ENCODE measurements around the gene DIAPH3.

DIAPH3 gene

DNA sequence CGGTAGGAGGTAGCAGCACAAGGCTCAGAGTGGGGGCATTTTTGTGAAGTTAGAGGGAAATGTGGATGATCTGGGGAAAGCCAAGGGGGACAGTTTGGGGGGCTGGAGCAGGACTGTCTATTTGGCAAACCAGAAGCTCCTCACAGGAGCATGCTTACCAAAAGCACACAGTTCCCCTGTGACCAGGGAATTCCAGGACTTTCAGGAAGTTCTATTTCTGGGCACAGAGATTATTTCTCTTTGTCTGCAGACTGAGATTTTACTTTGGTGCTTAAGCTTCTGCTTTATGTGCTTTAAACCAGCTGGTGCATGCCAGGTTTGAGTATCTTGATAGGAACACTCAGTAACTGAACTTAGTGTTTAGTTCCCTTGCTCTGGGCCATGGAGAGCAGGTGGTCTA, 525.3 kb downstream of the DIAPH3 start:
- Histone ChIP-seq H3K36me3 (ENCODE audit: insufficient read depth, low read length) (no peaks in the 10 kb centered on the region), H3K4me1 (ENCODE audit: insufficient read depth, low read length) (no peaks in the 10 kb centered on the region), H3K27ac (ENCODE audit: low read depth, low read length) (no peak overlapping the region), H3K9ac (ENCODE audit: low read length) (no peak overlapping the region), H3K9me3 (ENCODE audit: low read length) (no peaks in the 10 kb centered on the region), H3K4me3 (ENCODE audit: low read depth in 1 of 2, low read length in 2 of 2) (no peak overlapping the region), H3K27me3 (ENCODE audit: control insufficient read depth in 1 of 2, insufficient read depth in 2 of 2, low read length in 2 of 2) (no peaks in the 10 kb centered on the region)

DNA sequence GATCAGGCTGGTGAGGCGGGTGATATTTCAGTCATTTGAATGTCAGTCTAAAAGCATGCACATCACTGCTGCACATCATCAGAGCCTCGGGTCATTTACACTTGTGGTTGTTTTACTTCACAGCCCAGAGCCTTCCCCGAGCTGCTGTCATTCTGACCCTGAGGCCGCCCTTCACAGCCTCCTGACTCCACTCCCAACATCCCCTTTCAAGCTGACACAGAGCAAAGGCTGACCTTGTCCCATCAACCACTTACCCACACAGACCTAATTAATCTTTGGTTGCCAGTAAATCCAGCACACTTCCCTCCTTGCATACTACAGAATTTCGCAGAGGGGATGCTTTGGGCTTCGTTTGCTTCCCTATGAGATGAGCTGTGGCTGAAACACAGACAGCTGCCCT, 528.1 kb downstream of the DIAPH3 start:
- no peak overlapping the region for H3K9ac ChIP-seq (ENCODE audit: low read length)
- H3K27ac ChIP-seq (ENCODE audit: low read depth, low read length) = no peak overlapping the region
- no peak overlapping the region for H3K4me3 ChIP-seq (ENCODE audit: low read depth in 1 of 2, low read length in 2 of 2)
- no peaks in the 10 kb centered on the region for H3K27me3 ChIP-seq (ENCODE audit: control insufficient read depth in 1 of 2, insufficient read depth in 2 of 2, low read length in 2 of 2)
- H3K36me3 ChIP-seq (ENCODE audit: insufficient read depth, low read length) = no peaks in the 10 kb centered on the region
- no peaks in the 10 kb centered on the region for H3K9me3 ChIP-seq (ENCODE audit: low read length)
- H3K4me1 ChIP-seq (ENCODE audit: insufficient read depth, low read length) = no peaks in the 10 kb centered on the region

DNA sequence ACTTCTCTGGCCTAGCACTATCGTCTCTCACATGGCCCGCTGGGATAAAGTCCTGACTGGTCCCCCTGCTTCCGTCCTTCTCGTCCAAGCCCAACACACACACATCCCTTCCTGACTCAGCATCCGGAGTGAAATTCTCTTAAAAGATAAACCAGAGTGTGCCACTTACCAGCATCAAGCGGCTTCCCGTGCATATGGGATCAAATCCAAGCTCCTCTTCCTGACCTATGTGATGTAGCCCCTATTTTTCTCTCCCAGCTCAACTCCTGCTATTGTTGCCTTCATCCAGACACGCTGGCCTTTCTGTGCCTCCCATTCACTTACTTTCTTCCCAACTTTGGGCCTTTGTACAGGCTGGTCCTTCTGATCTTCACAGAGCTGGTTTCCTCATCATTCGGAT, 530.4 kb downstream of the DIAPH3 start:
- Histone ChIP-seq H3K27me3 (ENCODE audit: control insufficient read depth in 1 of 2, insufficient read depth in 2 of 2, low read length in 2 of 2) (no peaks in the 10 kb centered on the region), H3K27ac (ENCODE audit: low read depth, low read length) (no peak overlapping the region), H3K36me3 (ENCODE audit: insufficient read depth, low read length) (no peaks in the 10 kb centered on the region), H3K9me3 (ENCODE audit: low read length) (no peaks in the 10 kb centered on the region), H3K9ac (ENCODE audit: low read length) (no peak overlapping the region), H3K4me3 (ENCODE audit: low read depth in 1 of 2, low read length in 2 of 2) (no peak overlapping the region), H3K4me1 (ENCODE audit: insufficient read depth, low read length) (no peaks in the 10 kb centered on the region)

DNA sequence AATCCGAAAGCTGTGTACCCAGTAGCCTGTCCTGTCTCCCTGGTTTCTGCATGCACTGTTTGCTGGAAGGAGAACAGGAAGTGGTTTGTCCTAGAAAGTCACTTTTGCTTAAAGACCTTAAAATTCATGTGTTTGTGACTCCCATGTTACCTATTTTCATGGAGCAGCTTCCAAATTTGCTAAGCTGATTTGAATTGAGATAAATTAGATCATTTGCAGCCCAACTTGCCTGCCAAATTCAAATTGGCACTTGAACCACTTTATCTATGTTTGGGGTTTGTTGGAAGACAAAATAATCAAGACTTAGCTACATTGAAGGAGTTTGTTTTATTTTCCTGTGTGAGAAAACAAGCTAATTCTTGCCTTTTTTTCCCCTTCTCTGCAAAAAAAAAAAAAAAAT, 532.5 kb downstream of the DIAPH3 start:
- no peaks in the 10 kb centered on the region for H3K36me3 ChIP-seq (ENCODE audit: insufficient read depth, low read length)
- H3K4me1 ChIP-seq (ENCODE audit: insufficient read depth, low read length) = no peaks in the 10 kb centered on the region
- no peaks in the 10 kb centered on the region for H3K9me3 ChIP-seq (ENCODE audit: low read length)
- no peak overlapping the region for H3K27ac ChIP-seq (ENCODE audit: low read depth, low read length)
- no peak overlapping the region for H3K9ac ChIP-seq (ENCODE audit: low read length)
- no peaks in the 10 kb centered on the region for H3K27me3 ChIP-seq (ENCODE audit: control insufficient read depth in 1 of 2, insufficient read depth in 2 of 2, low read length in 2 of 2)
- no peak overlapping the region for H3K4me3 ChIP-seq (ENCODE audit: low read depth in 1 of 2, low read length in 2 of 2)

DNA sequence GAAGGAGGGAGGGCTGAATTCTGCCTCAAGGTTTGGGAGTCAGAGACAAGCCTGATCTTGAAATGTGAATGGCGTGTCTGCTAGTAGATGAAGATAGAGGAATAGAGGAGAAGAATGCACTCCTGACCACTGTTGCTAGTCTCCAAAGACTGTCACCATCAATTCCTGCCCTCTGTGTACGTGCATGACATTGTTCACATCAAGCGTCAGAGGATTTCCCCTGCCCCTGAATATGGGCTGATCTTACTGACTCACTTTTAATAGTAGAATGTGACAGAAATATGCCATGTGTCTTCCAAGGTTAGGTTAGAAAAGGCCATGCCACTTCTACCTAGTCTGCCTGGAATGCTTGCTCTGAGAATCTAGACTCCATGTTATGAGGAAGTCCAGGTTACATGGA, 538.6 kb downstream of the DIAPH3 start:
- no peaks in the 10 kb centered on the region for H3K36me3 ChIP-seq (ENCODE audit: insufficient read depth, low read length)
- H3K9me3 ChIP-seq (ENCODE audit: low read length) = no peaks in the 10 kb centered on the region
- H3K4me3 ChIP-seq (ENCODE audit: low read depth in 1 of 2, low read length in 2 of 2) = no peak overlapping the region
- H3K4me1 ChIP-seq (ENCODE audit: insufficient read depth, low read length) = no peaks in the 10 kb centered on the region
- H3K9ac ChIP-seq (ENCODE audit: low read length) = no peak overlapping the region
- no peaks in the 10 kb centered on the region for H3K27me3 ChIP-seq (ENCODE audit: control insufficient read depth in 1 of 2, insufficient read depth in 2 of 2, low read length in 2 of 2)
- H3K27ac ChIP-seq (ENCODE audit: low read depth, low read length) = no peak overlapping the region

DNA sequence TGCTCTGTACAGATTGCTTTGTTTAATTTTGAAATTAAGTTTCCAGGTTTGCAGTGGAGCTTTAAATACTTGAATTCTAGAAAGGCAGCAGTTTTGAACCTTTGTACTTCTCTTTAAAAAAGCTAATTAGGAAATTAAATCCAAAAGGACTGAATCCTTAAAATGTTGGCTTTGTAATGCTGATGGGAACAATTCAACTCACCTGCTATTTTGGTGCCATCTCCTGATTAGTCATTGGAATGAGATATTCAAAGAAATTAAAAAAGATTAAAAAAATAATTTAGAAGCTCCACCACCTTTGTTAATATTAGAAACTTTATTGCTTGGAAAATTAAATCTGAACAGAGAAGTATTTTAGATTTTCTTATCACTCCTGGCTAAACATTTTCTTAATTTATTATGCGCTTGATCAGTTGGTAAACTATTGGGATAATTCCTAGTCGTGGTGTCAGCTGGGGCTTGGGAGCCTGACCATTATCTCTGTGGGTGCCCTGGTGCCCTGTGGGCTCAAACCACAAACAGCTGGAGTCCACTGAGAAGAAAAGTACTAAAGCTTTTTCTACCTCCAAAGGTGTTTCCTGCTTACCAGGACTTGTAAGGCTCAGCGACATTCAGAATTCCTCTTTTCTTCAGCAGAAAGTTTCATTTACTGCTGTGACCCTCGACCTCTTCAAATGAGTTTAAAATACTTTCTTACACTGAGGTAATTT, 540.4 kb downstream of the DIAPH3 start:
- Histone ChIP-seq H3K9me3 (ENCODE audit: low read length) (no peaks in the 10 kb centered on the region), H3K4me1 (ENCODE audit: insufficient read depth, low read length) (no peaks in the 10 kb centered on the region), H3K27ac (ENCODE audit: low read depth, low read length) (no peak overlapping the region), H3K4me3 (ENCODE audit: low read depth in 1 of 2, low read length in 2 of 2) (no peak overlapping the region), H3K27me3 (ENCODE audit: control insufficient read depth in 1 of 2, insufficient read depth in 2 of 2, low read length in 2 of 2) (no peaks in the 10 kb centered on the region), H3K36me3 (ENCODE audit: insufficient read depth, low read length) (no peaks in the 10 kb centered on the region), H3K9ac (ENCODE audit: low read length) (no peak overlapping the region)

DNA sequence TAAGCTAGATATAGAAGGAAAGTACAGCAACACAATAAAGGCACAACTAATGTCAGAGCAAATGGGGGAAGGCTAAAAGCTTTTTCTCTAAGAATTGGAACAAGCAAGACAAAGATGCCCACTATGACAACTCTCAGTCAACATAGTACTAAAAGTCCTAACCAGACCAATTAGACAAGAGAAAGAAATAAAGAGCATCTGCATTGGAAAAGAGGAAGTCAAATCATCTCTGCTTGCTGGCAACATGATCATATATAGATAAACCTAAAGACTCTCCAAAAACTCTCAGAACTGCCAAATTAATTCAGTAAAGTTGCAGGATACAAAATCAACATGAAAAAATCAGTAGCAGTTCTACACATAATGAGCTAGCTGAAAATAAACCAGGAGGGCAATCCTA, 542.0 kb downstream of the DIAPH3 start:
- Histone ChIP-seq H3K4me3 (ENCODE audit: low read depth in 1 of 2, low read length in 2 of 2) (no peak overlapping the region), H3K4me1 (ENCODE audit: insufficient read depth, low read length) (no peaks in the 10 kb centered on the region), H3K9me3 (ENCODE audit: low read length) (no peaks in the 10 kb centered on the region), H3K27me3 (ENCODE audit: control insufficient read depth in 1 of 2, insufficient read depth in 2 of 2, low read length in 2 of 2) (no peaks in the 10 kb centered on the region), H3K36me3 (ENCODE audit: insufficient read depth, low read length) (no peaks in the 10 kb centered on the region), H3K27ac (ENCODE audit: low read depth, low read length) (no peak overlapping the region), H3K9ac (ENCODE audit: low read length) (no peak overlapping the region)

Data from muscle layer of colon (tissue), 2 donors.